WTC11 (cell line): ENCODE results near the gene CLK3. TPM values are rescaled to one million over a fixed set of nuclear protein-coding genes. Genes with fewer than 3 reads are reported as not detected.

Experiments
- ATAC-seq: fragments of 200-7000 bp; cut with Tn5 transposase; 2 replicates; pipeline ENCODE4 v1.10.0; 2021; ENCODE audit warnings: mild to moderate bottlenecking, moderate library complexity
- CTCF ChIA-PET: fragments of 300-600 bp; sonication (Branson Sonifier 250); formaldehyde crosslinking; loops from one replicate; lab custom pipeline; 2021; ENCODE audit warnings: antibody characterized with exemption; lab: Charles Lee
- POLR2A ChIA-PET: fragments of 350-600 bp; sonication (Branson Sonifier 250); formaldehyde crosslinking; loops from one replicate; lab custom pipeline; 2021; ENCODE audit warnings: antibody characterized with exemption; lab: Charles Lee
- DNase-seq: peaks from one replicate; pipeline ENCODE4 v3.0.0; 2021; ENCODE audit warnings: low spot score
- H3K27ac Mint-ChIP-seq: 2 replicates; pipeline ENCODE4 v1.8.0; 2021; ENCODE audit warnings: mixed read lengths
- H3K27me3 Mint-ChIP-seq: 2 replicates; pipeline ENCODE4 v1.8.0; 2021; ENCODE audit warnings: low read depth, mild to moderate bottlenecking, moderate library complexity, mixed read lengths
- H3K36me3 Mint-ChIP-seq: 2 replicates; pipeline ENCODE4 v1.8.0; 2021; ENCODE audit warnings: mixed read lengths
- H3K4me1 Mint-ChIP-seq: 2 replicates; pipeline ENCODE4 v1.8.0; 2022; ENCODE audit warnings: mixed read lengths
- H3K4me3 Mint-ChIP-seq: 2 replicates; pipeline ENCODE4 v1.8.0; 2021; ENCODE audit warnings: mild to moderate bottlenecking, moderate library complexity, mixed read lengths
- H3K9me3 Mint-ChIP-seq: 2 replicates; pipeline ENCODE4 v1.8.0; 2021; ENCODE audit warnings: mixed read lengths
- AFF4 ChIP-seq: sonication (generic); formaldehyde crosslinking; IDR thresholded peaks from 2 replicates; pipeline ENCODE4 v1.8.1; 2023; ENCODE audit warnings: mild to moderate bottlenecking, missing genetic modification reagents, borderline replicate concordance
- CDX4 ChIP-seq: fragments of 250-450 bp; sonication (Bioruptor Pico); IDR thresholded peaks from 2 replicates; pipeline ENCODE4 v1.9.0; 2021; ENCODE audit warnings: moderate library complexity, mild to moderate bottlenecking, inconsistent platforms, borderline replicate concordance
- CTCF ChIP-seq: fragments of 200-600 bp; IDR thresholded peaks from 2 replicates; pipeline ENCODE4 v1.8.0; 2022; ENCODE audit warnings: antibody characterized with exemption
- FOXP1 ChIP-seq: sonication (generic); formaldehyde crosslinking; IDR thresholded peaks from 2 replicates; pipeline ENCODE4 v1.8.0; 2022; ENCODE audit warnings: missing genetic modification reagents, mild to moderate bottlenecking, moderate library complexity, borderline replicate concordance
- HMGA2 ChIP-seq: fragments of 250-450 bp; sonication (Bioruptor Pico); IDR thresholded peaks from 2 replicates; pipeline ENCODE4 v1.4.0; 2021; ENCODE audit warnings: mild to moderate bottlenecking, moderate library complexity
- NFYB ChIP-seq: sonication (generic); formaldehyde crosslinking; conservative IDR thresholded peaks from 2 replicates; pipeline ENCODE4 v1.8.0; 2022; ENCODE audit warnings: low read depth, missing genetic modification reagents
- OVOL2 ChIP-seq: fragments of 250-450 bp; sonication (Bioruptor Pico); IDR thresholded peaks from 2 replicates; pipeline ENCODE4 v1.9.0; 2021; ENCODE audit warnings: mild to moderate bottlenecking, borderline replicate concordance
- PRRX2 ChIP-seq: fragments of 250-450 bp; sonication (Bioruptor Pico); IDR thresholded peaks from 2 replicates; pipeline ENCODE4 v1.8.0; 2021; ENCODE audit warnings: mild to moderate bottlenecking
- RORB ChIP-seq: fragments of 250-450 bp; sonication (Bioruptor Pico); IDR thresholded peaks from 2 replicates; pipeline ENCODE4 v1.9.0; 2021; ENCODE audit warnings: mild to moderate bottlenecking
- TP53 ChIP-seq: sonication (generic); formaldehyde crosslinking; IDR thresholded peaks from 2 replicates; pipeline ENCODE4 v1.8.1; 2023; ENCODE audit warnings: mild to moderate bottlenecking, missing genetic modification reagents
- USF1 ChIP-seq: sonication (generic); formaldehyde crosslinking; IDR thresholded peaks from 2 replicates; pipeline ENCODE4 v1.8.0; 2022; ENCODE audit warnings: mild to moderate bottlenecking, missing genetic modification reagents
- total RNA-seq: library from RNA; stranded (reverse); gene quantifications from 3 replicates; pipeline ENCODE4 v1.2.3, GENCODE V29; 2021
- TF ChIP-seq, protein P1 (sequence below): sonication (generic); formaldehyde crosslinking; IDR thresholded peaks from 2 replicates; pipeline ENCODE4 v1.8.1; 2022; ENCODE audit warnings: mild to moderate bottlenecking, missing genetic modification reagents, moderate library complexity, borderline replicate concordance
- TF ChIP-seq, protein P2 (sequence below): sonication (generic); formaldehyde crosslinking; IDR thresholded peaks from 2 replicates; pipeline ENCODE4 v1.8.0; 2023; ENCODE audit warnings: missing genetic modification reagents
- TF ChIP-seq, protein P3 (sequence below): fragments of 250-450 bp; sonication (Bioruptor Pico); IDR thresholded peaks from 2 replicates; pipeline ENCODE4 v1.8.0; 2021; ENCODE audit warnings: mild to moderate bottlenecking
- TF ChIP-seq, protein P4 (sequence below): sonication (generic); formaldehyde crosslinking; IDR thresholded peaks from 2 replicates; pipeline ENCODE4 v1.8.1; 2022; ENCODE audit warnings: mild to moderate bottlenecking, moderate library complexity, missing genetic modification reagents

The CLK3 gene
- total RNA-seq, 1 experiment from 2014 or later: 48.1 TPM

DNA sequence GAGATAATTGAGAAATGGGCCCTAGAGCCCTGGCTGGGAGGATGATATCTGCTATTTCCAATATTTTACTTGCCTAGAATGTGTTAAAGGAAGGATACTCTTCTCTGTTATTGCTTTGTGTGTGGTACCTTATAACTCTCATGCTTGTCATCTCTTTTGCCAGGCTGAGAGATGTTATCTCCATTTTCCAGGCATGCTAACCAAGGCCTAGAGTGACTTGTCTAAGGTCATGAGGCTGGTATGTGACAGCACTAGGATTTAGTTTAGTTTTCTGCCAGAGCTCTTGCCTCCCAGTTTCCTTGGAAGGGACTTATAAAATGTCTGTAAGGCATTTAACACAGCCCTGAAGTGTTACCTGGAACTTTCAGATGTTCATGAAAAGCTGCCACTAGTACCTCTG, 1.4 kb downstream of the CLK3 start (continued):
- TF ChIP-seq, protein P1, sequence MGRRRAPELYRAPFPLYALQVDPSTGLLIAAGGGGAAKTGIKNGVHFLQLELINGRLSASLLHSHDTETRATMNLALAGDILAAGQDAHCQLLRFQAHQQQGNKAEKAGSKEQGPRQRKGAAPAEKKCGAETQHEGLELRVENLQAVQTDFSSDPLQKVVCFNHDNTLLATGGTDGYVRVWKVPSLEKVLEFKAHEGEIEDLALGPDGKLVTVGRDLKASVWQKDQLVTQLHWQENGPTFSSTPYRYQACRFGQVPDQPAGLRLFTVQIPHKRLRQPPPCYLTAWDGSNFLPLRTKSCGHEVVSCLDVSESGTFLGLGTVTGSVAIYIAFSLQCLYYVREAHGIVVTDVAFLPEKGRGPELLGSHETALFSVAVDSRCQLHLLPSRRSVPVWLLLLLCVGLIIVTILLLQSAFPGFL (CRISPR knock-in tag): no peak
- TF ChIP-seq PRRX2 (CRISPR knock-in tag): no peak
- no peak for TF ChIP-seq CDX4 (CRISPR knock-in tag)

DNA sequence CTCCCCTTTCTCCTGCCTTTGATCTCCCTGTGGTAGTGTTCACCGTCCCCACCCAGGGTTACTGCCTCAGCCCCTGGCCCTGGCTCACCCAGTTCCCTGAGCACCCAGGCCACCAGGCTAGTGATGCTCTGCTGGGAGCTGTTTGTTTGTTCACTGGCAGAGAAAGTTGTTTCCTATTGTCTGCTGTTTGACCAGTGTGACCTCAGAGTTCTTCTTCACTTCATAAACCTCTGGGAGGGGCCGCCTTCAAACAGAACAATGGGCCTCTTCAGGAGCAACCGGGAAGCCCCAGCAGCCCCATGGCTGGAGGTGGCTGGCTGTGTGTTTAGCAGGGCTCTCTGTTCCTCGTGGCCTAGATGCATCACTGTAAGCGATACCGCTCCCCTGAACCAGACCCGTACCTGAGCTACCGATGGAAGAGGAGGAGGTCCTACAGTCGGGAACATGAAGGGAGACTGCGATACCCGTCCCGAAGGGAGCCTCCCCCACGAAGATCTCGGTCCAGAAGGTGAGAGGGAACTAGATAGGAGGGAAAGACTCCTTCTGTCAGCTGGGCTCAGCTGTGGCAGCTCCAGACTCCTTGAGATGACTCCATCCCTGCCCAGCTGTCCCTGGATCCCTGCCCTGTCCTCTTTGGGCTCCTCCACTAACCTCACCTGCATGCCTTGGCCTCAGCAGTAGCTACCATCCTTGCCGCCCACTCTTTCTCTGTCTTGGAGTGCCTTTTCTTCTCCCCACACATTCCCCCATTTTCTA, 3.4 kb downstream of the CLK3 start:
- no peak for ATAC-seq

More for the DNA sequence above, 3.4 kb downstream of the CLK3 start:
- H3K36me3 Mint-ChIP-seq: peaks cover 41% of the 10 kb centered on the region
- H3K4me1 Mint-ChIP-seq: peaks cover 25% of the 10 kb centered on the region
- no peaks in the 10 kb centered on the region for H3K9me3 Mint-ChIP-seq
- TF ChIP-seq FOXP1 (CRISPR knock-in tag) (no peak), AFF4 (CRISPR knock-in tag) (no peak), OVOL2 (no peak), USF1 (CRISPR knock-in tag) (no peak), RORB (CRISPR knock-in tag) (no peak), HMGA2 (no peak), NFYB (CRISPR knock-in tag) (no peak), TP53 (CRISPR knock-in tag) (no peak), CTCF (no peak)
- TF ChIP-seq, protein P2, sequence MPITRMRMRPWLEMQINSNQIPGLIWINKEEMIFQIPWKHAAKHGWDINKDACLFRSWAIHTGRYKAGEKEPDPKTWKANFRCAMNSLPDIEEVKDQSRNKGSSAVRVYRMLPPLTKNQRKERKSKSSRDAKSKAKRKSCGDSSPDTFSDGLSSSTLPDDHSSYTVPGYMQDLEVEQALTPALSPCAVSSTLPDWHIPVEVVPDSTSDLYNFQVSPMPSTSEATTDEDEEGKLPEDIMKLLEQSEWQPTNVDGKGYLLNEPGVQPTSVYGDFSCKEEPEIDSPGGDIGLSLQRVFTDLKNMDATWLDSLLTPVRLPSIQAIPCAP (CRISPR knock-in tag): no peak
- TF ChIP-seq, protein P3, sequence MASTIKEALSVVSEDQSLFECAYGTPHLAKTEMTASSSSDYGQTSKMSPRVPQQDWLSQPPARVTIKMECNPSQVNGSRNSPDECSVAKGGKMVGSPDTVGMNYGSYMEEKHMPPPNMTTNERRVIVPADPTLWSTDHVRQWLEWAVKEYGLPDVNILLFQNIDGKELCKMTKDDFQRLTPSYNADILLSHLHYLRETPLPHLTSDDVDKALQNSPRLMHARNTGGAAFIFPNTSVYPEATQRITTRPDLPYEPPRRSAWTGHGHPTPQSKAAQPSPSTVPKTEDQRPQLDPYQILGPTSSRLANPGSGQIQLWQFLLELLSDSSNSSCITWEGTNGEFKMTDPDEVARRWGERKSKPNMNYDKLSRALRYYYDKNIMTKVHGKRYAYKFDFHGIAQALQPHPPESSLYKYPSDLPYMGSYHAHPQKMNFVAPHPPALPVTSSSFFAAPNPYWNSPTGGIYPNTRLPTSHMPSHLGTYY: no peak
- TF ChIP-seq, protein P4, sequence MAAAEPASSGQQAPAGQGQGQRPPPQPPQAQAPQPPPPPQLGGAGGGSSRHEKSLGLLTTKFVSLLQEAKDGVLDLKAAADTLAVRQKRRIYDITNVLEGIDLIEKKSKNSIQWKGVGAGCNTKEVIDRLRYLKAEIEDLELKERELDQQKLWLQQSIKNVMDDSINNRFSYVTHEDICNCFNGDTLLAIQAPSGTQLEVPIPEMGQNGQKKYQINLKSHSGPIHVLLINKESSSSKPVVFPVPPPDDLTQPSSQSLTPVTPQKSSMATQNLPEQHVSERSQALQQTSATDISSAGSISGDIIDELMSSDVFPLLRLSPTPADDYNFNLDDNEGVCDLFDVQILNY (CRISPR knock-in tag): no peak
- no peak for DNase-seq
- POLR2A ChIA-PET: no interaction called here
- H3K4me3 Mint-ChIP-seq: no peak overlapping the region
- no peaks in the 10 kb centered on the region; the same call in 1 of the 2 replicates for H3K27me3 Mint-ChIP-seq
- no peak overlapping the region for H3K27ac Mint-ChIP-seq
- CTCF ChIA-PET: interaction anchor here (0.9 to 6.5 kb wide), 3 partner anchors 14 to 237 kb away, joined by 4 to 87 read pairs (median 78); no protein-coding TSS in a partner anchor
